ENCODE measurements around the gene COL9A3. TPM values are rescaled to one million over a fixed set of nuclear protein-coding genes. Genes with fewer than 3 reads are reported as not detected.

COL9A3 gene
- polyA plus RNA-seq, 1 donor from 2014 or later = 3.1 TPM

- Histone ChIP-seq H3K9me2 (ENCODE audit: insufficient read depth, low read length) (no peaks in the 10 kb centered on the region), H3K27me3 (ENCODE audit: insufficient read depth, low read depth, low read length) (no peaks in the 10 kb centered on the region), H3K79me2 (replicated peaks; ENCODE audit: insufficient read depth, low read length) (no peaks in the 10 kb centered on the region), H4K20me1 (ENCODE audit: insufficient read depth) (no peaks in the 10 kb centered on the region), H3K36me3 (ENCODE audit: insufficient read depth, low read length) (no peaks in the 10 kb centered on the region), H3K9ac (ENCODE audit: low read length) (no peak overlapping the region), H3K4me2 (ENCODE audit: low read length) (no peak overlapping the region), H3K9me3 (ENCODE audit: low read length) (no peaks in the 10 kb centered on the region), H3K4me3 (ENCODE audit: low read length) (no peak overlapping the region), H3K27ac (ENCODE audit: low read length) (no peak overlapping the region), H3F3A (ENCODE audit: insufficient read depth, low read length, poor library complexity, severe bottlenecking) (no peaks in the 10 kb centered on the region), H2AFZ (ENCODE audit: low read depth, low read length) (no peak overlapping the region)
- no peak for TF ChIP-seq CTCF (IDR thresholded peaks at IDR 0.05; ENCODE audit: poor library complexity, severe bottlenecking)
- no peak for TF ChIP-seq TAF1 (IDR thresholded peaks at IDR 0.05; ENCODE audit: low read depth)
- no peak for TF ChIP-seq EZH2 (IDR thresholded peaks at IDR 0.05; ENCODE audit: borderline replicate concordance, insufficient read depth, low read length, poor library complexity, severe bottlenecking)
Measured at GRCh38 chr20:62880147-62880934, 63.5 kb downstream of the COL9A3 start.

GRCh38 chr20:62880935-62881661, 64.2 kb downstream of the COL9A3 start:
- Histone ChIP-seq H3K9ac (ENCODE audit: low read length) (no peak overlapping the region), H3K4me3 (ENCODE audit: low read length) (no peak overlapping the region), H3K9me2 (ENCODE audit: insufficient read depth, low read length) (no peaks in the 10 kb centered on the region), H4K20me1 (ENCODE audit: insufficient read depth) (no peaks in the 10 kb centered on the region), H3K27me3 (ENCODE audit: insufficient read depth, low read depth, low read length) (no peaks in the 10 kb centered on the region), H3K79me2 (replicated peaks; ENCODE audit: insufficient read depth, low read length) (no peaks in the 10 kb centered on the region), H3K4me2 (ENCODE audit: low read length) (no peak overlapping the region), H3K27ac (ENCODE audit: low read length) (no peak overlapping the region), H3K36me3 (ENCODE audit: insufficient read depth, low read length) (no peaks in the 10 kb centered on the region), H2AFZ (ENCODE audit: low read depth, low read length) (no peak overlapping the region), H3K9me3 (ENCODE audit: low read length) (no peaks in the 10 kb centered on the region), H3F3A (ENCODE audit: insufficient read depth, low read length, poor library complexity, severe bottlenecking) (no peaks in the 10 kb centered on the region)
- TF ChIP-seq MXI1 (conservative IDR thresholded peaks at IDR 0.05; ENCODE audit: poor library complexity, severe bottlenecking) (no peak), CTCF (IDR thresholded peaks at IDR 0.05; ENCODE audit: poor library complexity, severe bottlenecking) (no peak), POLR2AphosphoS5 (IDR thresholded peaks at IDR 0.05) (no peak), RAD21 (conservative IDR thresholded peaks at IDR 0.05) (no peak), EP300 (conservative IDR thresholded peaks at IDR 0.05; ENCODE audit: poor library complexity, severe bottlenecking) (no peak), SMC3 (conservative IDR thresholded peaks at IDR 0.05; ENCODE audit: poor library complexity) (no peak), EZH2 (IDR thresholded peaks at IDR 0.05; ENCODE audit: borderline replicate concordance, insufficient read depth, low read length, poor library complexity, severe bottlenecking) (no peak)

Data from neural cell (in vitro differentiated cells).